HG03432 (cell line): ENCODE data around the gene FAM180A.

Source experiments
- ATAC-seq: cut with Tn5 transposase; IDR thresholded peaks from one replicate; pipeline ENCODE4 v1.9.1; 2021; ENCODE audit warnings: mild to moderate bottlenecking, moderate library complexity; ENCODE audit not compliant: unreplicated experiment

The FAM180A gene

GRCh38 chr7:135771961-135772638, 23.5 kb upstream of the FAM180A start:
- ATAC-seq: no peak

DNA sequence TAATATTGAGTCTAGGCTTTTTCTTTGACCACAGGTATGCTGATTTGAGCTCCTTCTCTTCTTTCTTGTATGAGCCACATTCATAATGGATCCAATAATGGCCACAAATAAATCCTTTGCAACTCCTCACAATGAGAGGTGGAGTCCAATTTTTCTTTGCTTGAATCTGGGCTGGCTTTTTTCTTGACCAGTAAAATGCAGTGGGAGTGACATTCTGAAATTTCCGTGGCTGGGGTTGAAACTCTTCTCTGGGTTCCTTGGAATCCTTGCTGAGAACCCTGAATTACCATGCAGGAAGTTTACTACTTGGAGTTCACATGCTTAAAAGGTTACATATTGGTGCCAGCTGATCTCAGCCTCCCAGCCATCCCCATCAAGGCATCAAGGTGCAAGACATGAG, 22.4 kb upstream of the FAM180A start:
- ATAC-seq: no peak

DNA sequence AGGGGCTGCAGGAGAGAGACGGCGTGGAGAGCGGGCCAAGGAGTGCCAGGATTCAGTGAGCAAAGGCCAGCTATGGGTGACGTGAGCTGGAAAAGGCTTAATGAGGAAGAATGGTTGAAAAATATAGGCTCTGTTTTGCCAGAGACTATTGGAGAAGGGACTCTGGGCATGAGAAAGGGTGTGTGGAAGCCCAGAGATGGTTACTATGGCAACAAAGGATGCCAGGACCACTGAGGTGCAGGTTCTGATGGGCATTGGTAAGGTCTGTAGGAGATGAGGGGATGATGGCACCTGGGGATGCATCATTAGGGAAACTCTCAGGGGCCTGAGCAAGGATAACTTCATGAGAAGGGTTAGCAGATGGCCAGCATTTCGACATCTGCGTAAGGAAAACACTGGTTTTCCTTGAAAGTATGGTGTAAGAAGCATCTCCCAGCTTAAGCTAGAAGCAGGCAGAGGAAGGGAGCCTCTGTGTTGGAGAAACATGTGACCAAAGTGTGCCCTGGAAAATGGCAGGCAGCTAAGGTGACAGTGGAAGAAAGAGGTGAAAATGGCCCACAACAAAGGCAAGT, 21.6 kb upstream of the FAM180A start:
- no peak for ATAC-seq

DNA sequence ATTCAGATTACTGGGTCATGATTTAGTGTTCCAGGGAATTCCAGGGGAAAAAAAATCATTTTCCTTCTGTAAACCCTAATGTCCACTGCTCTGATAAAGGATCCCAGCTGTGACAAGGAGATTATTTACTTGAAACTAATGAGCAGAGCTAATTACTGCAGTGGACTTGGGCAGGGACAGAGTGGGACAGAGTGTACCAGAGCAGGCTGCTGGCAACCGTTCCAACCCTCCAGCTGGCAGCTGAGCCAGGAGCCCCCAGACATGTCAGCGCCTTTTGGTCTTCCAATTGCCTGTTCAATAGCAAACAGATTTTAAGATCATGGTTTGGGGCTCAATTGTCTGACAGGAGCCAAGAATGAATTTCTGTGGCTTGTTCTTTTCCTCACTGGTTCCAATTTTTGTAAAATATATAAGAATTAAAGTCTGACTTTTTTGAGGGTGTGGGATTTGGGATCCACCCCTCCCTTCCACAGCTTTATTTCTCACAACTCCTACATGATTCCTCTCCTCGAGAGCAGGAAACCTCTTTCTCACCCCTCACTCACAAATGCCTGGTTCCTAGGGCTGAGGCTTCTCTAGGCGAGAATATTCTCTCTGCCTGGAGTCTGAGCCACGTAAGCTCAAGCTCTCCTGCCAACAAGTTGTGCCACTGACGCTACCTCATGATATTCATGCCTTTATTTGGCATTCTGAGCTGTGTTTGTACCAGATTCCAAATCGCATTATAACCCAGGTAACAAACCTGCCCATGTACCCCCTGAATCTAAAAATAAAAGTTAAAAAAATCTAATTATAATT, 20.6 kb upstream of the FAM180A start:
- ATAC-seq: no peak

DNA sequence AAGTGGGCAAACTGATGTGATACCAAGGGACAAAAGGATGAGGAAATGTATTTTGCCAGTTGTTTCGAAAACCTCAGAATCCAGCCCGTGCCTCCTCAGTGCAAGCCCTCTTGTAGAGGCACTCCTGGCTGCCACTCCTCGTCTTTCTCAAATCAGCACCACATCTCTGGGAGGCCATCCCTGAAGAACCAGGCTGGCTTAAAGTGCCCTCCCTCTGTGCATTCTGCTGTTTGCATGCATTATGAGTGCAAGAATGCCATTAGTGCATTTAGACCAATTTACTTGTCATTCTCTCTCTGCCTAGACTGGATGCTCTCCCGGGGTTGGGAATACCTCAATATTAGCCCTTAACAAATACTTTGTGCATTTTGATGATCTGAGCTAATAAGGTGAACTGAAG, 19.9 kb upstream of the FAM180A start:
- no peak for ATAC-seq

DNA sequence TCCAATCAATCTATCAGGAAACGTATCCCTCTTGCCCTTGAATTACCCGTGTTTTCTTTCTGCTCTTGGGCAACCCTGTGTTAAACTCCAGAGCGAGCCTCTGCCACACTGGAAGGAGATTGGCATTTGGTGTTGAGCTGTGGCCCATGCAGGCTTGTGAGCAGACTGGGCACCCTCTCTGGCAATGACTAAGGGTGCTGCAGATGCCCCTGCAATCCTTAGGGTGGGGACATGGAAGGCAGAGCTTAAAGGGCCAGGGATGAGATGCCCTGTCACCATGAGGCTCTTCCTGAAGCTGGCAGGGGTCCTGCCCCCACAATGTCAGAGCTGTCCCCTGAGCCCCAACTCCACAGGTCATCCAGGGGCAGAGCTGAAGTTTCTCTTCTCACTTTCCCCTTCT, 19.5 kb upstream of the FAM180A start:
- no peak for ATAC-seq

DNA sequence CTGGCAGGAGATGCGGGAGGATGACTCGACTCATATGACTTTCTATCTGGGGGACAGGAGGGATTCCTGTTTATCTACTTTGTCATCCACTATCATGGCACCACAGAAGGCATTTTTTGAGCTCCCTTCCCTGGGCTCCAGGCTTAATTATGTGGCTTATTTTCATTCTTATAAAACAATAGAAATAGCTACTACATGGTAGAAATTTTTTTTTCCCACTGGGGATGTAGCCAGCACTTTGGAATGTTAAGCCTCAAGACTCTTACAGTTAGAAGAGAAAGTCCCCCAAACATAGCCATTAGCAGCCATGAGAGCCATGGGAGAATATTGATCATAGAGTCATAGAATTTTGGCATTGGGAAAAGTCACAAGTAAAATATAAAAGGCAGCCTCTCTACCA, 14.6 kb upstream of the FAM180A start:
- ATAC-seq: no peak

DNA sequence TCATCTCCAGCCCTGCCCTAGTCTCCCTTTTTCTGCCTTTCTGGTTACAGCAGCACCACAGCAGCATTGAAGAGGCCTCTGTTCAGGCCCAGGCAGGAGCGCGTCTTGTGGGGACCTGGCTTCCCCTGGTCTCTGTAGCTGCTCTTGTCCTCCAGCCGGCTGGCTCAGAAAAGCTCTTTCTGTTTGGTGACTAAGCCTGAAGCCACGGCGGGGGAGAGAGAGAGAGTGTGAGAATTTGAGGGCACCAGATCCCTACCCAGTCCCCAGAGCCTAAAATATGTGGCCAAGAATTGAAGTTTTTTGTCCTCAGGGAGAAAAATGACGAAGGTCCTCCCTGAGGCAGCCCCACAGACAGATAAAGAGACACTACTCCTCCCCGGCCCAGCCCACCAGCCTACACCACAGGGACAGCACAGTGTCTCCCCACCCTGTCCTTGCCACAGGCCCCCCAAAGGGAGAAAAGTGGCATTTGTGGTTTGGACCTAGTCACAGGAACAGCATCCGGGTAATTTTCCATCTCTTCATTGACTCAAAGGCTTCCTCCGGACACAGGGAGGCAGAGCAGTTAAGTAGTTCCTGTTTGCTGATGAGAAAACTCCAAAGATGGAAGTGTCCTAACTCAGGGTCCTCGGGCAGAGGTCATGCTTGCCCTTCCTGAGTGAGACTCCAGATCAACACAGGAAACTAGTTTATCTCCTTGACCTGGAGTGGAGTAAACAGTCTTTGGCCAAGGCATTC, 13.3 kb upstream of the FAM180A start:
- no peak for ATAC-seq

DNA sequence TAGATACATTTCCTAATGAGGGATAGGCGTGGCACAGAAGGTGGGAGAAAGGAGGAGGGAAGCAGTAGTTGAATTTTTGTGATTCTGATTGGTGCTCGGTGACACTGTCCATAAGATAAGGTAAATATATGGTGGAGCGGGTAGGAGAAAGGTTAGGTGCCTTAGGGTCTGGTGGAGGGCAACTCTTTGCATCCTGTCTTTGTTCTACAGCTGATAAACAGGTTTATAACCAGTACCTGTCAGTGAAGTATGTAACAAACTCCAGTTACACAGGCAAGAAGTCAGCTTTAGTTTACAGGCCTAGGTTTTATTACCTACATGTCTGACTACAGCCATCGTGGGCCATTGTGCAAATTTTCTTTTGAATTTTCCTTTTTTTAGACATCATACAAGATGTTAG, 10.9 kb upstream of the FAM180A start:
- no peak for ATAC-seq

GRCh38 chr7:135758531-135758932, 9.9 kb upstream of the FAM180A start:
- ATAC-seq: no peak

DNA sequence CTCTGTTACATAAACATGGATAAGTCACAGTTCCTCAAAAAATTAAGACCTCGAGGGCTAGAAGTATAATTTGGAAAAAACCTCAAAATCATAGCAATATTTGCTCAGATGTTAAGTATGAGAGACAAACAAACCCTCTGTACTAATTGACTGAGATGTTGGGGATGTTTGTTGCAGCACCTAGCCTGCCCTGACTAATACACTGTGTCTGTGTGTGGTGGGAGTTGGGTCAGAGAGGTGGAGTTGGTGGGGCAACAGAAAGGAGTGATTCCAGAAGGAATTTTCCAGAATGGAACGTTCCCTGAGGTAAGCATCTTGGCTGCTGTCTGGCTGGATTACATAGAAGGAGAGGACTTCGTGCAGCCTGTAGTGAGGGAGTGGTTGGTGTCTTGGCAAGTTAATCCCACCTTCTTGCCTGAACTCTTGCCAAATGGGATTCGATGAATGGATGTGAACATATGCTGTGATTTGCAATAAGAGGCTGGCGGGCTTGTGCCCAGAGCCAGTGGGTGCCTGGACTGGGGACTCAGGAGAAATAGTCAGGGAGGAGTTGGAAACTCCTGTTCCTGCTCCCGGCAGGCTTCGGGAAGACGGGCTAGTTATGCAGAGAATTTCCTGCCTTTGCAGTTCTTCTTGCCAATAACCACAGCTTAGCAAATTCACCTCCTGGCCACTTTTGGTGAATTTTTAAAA, 9.3 kb upstream of the FAM180A start:
- no peak for ATAC-seq

- ATAC-seq: no peak
Measured at GRCh38 chr7:135756191-135756590, 7.6 kb upstream of the FAM180A start.

DNA sequence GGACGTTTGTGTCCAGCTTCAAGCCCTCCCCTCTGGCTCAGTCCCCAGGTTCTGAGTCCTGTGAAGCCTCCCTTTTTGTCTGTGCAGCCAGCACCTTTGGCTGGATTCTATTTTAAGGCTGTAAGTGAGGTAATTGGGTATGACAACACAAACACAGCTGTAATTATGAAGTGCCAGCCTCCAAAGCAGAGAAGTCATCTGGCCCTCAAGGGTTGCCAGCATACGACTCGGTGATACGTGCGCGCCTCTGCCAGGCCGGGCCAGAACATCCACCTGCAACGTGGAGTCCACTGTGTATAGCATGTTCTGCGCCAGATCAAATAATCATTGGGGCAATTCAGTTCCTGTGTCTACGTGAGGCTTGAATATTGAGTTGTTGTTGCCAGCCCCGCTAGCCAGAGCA, 6.7 kb upstream of the FAM180A start:
- ATAC-seq: no peak

DNA sequence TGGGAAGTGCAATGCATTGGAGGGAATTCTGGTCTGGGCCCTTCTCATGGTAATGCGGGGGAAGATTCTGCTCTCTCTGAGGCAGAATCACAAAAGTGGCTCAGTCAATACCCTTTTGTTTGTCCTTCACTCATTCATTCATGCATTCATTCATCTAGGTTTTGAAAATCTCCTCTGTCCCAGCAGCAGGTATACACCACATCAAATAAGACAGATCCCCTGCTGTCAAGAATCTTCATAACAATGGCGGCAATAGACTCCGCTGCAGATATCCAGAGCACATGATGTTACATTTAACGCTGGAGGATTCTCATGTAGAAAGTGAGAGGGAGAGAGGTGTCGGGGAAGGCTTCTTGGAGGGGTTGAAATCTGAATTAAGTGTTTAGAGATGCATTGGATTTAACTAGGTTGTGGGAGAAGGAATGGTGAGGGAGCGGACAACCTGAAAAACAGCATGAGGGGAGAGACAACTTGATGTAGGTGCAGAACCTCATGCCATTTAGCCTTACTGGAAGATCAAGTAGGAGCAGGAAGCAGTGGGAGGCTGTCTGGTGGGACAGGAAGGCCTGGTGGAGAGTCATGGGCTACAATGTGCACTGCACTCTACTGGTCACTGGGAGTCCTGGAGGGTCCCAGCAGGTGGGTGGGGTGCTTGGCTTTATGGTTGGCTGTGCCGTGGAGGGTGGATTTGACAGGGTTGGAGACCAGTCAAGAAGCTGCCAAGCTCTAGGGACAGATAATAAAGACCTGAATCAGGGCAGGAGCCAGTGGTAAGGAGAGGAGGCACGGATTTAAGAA, 5.2 kb upstream of the FAM180A start:
- no peak for ATAC-seq

- ATAC-seq: no peak
Measured at GRCh38 chr7:135747366-135747765, 1.2 kb downstream of the FAM180A start.

GRCh38 chr7:135745703-135746312, 2.8 kb downstream of the FAM180A start:
- no peak for ATAC-seq

GRCh38 chr7:135744938-135745702, 3.5 kb downstream of the FAM180A start:
- ATAC-seq: no peak

GRCh38 chr7:135743907-135744731, 4.5 kb downstream of the FAM180A start:
- ATAC-seq: no peak
